Spleen (tissue), 7 donors: ENCODE results near the gene FBXL17.
"Not testable (repeated sequence)": the region's sequence is repeated elsewhere in the genome, so short reads cannot be mapped to it uniquely, and the experiment has no call there.

Source experiments
- POLR2A ChIP-seq, 3 donors: fragments of 450-650 bp; IDR thresholded peaks; one replicate each; pipeline ENCODE4 v1.5.1; 2017; ENCODE audit warnings: antibody characterized with exemption in 3 of 3, mild to moderate bottlenecking in 1 of 3
- POLR2AphosphoS5 ChIP-seq, 3 donors: sonication (generic); formaldehyde crosslinking; IDR thresholded peaks; one replicate each; pipeline ENCODE4 v1.5.1; 2017; ENCODE audit warnings: antibody characterized with exemption in 3 of 3
- TF ChIP-seq, protein P1 (sequence below), 11 experiments: fragments of 200-600 bp in 7 of 11; fragments of 450-650 bp in 4 of 11; sonication (generic) in 4 of 11; IDR thresholded peaks in 8 of 11; conservative IDR thresholded peaks in 3 of 11; 1 replicate in 7 of 11; 2 replicates in 4 of 11; pipeline versions ENCODE4 v1.4.0 to v1.8.0; 2016 to 2021; ENCODE audit warnings: antibody characterized with exemption in 11 of 11, inconsistent platforms in 4 of 11, mild to moderate bottlenecking in 1 of 11
- donor health status: DM: no; HTN: no; CAD: no; lungs with moderate emphysema.
- donor health status: DM: no; HTN: no; CAD: no.
- donor health status: DM: no; HTN: no; CAD: no.

DNA sequence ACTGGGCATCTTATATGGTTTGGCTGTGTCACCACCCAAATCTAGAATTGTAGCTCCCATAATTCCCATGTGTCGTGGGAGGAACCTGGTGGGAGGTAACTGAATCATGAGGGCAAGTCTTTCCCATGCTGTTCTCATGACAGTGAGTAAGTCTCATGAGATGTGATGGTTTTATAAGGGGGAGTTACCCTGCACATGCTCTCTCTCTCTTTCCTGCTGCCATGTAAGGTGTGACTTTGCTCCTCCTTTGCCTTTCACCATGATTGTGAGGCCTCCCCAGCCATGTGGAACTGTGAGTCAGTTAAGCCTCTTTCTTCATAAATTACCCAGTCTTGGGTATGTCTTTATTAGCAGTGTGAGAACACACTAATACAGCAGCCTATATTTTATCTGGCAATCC is 229.0 kb downstream of the FBXL17 start:
- TF ChIP-seq, protein P1, sequence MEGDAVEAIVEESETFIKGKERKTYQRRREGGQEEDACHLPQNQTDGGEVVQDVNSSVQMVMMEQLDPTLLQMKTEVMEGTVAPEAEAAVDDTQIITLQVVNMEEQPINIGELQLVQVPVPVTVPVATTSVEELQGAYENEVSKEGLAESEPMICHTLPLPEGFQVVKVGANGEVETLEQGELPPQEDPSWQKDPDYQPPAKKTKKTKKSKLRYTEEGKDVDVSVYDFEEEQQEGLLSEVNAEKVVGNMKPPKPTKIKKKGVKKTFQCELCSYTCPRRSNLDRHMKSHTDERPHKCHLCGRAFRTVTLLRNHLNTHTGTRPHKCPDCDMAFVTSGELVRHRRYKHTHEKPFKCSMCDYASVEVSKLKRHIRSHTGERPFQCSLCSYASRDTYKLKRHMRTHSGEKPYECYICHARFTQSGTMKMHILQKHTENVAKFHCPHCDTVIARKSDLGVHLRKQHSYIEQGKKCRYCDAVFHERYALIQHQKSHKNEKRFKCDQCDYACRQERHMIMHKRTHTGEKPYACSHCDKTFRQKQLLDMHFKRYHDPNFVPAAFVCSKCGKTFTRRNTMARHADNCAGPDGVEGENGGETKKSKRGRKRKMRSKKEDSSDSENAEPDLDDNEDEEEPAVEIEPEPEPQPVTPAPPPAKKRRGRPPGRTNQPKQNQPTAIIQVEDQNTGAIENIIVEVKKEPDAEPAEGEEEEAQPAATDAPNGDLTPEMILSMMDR (IDR thresholded peaks at IDR 0.05 in 8 of 11, conservative IDR thresholded peaks at IDR 0.05 in 3 of 11): not testable (repeated sequence)
- not testable (repeated sequence) for TF ChIP-seq POLR2AphosphoS5, POLR2A (IDR thresholded peaks at IDR 0.05)
